NK-92 (cell line): ENCODE data around the gene AOPEP.

Experiments
- DNase-seq: peaks from one replicate; lab custom pipeline; 2025; ENCODE audit not compliant: unreplicated experiment; lab: John Stamatoyannopoulos, UW

AOPEP gene

GRCh38 chr9:95104980-95105379 is 378.5 kb downstream of the AOPEP start:
- no peak for DNase-seq

- no peak for DNase-seq
These were observed 379.2 kb downstream of the AOPEP start for GRCh38 chr9:95105519-95106287.

- no peak for DNase-seq
These were observed 380.7 kb downstream of the AOPEP start for GRCh38 chr9:95107001-95107749.

GRCh38 chr9:95107976-95108375 is 381.5 kb downstream of the AOPEP start:
- no peak for DNase-seq

GRCh38 chr9:95108777-95109176 is 382.3 kb downstream of the AOPEP start:
- DNase-seq = no peak

- no peak for DNase-seq
These were observed 383.0 kb downstream of the AOPEP start for GRCh38 chr9:95109456-95109855.

- no peak for DNase-seq
These were observed 384.5 kb downstream of the AOPEP start for GRCh38 chr9:95110921-95111525.

GRCh38 chr9:95111716-95112115 is 385.2 kb downstream of the AOPEP start:
- DNase-seq = no peak

GRCh38 chr9:95112436-95113280 is 386.2 kb downstream of the AOPEP start:
- no peak for DNase-seq

- no peak for DNase-seq
These were observed 388.6 kb downstream of the AOPEP start for GRCh38 chr9:95115104-95115503.

- no peak for DNase-seq
These were observed 389.7 kb downstream of the AOPEP start for GRCh38 chr9:95116002-95116807.

- DNase-seq = no peak
These were observed 390.3 kb downstream of the AOPEP start for GRCh38 chr9:95116808-95117204.

- no peak for DNase-seq
These were observed 392.1 kb downstream of the AOPEP start for GRCh38 chr9:95118596-95118995.

- DNase-seq = no peak
These were observed 394.4 kb downstream of the AOPEP start for GRCh38 chr9:95120781-95121370.

GRCh38 chr9:95124582-95125367 is 398.3 kb downstream of the AOPEP start:
- no peak for DNase-seq

GRCh38 chr9:95125652-95126051 is 399.2 kb downstream of the AOPEP start:
- DNase-seq = no peak

- no peak for DNase-seq
These were observed 400.2 kb downstream of the AOPEP start for GRCh38 chr9:95126739-95127138.

- no peak for DNase-seq
These were observed 401.0 kb downstream of the AOPEP start for GRCh38 chr9:95127249-95128176.
